K562 (cell line): ENCODE measurements around the gene MYOM1. TPM values are rescaled to one million over a fixed set of nuclear protein-coding genes. Genes with fewer than 3 reads are reported as not detected.
A peak's percentile ranks its signal among the peaks of the same experiment; 100 is the strongest.

Experiments
- DPF2 ChIP-seq: fragments of 450-650 bp; IDR thresholded peaks from 2 replicates; pipeline ENCODE4 v1.6.1; 2016
- E2F1 ChIP-seq: sonication (generic); formaldehyde crosslinking; IDR thresholded peaks from 2 replicates; pipeline ENCODE4 v1.8.1; 2023; ENCODE audit warnings: mild to moderate bottlenecking, missing genetic modification reagents, moderate library complexity
- EP300 ChIP-seq: IDR thresholded peaks from 2 replicates; pipeline ENCODE4 v1.6.1; 2012; ENCODE audit warnings: low read length, improper control_type of control experiment
- JUND ChIP-seq, 2 experiments: IDR thresholded peaks; 2 replicates in 1 of 2; 3 replicates in 1 of 2; pipeline ENCODE4 v1.6.1; 2011; ENCODE audit warnings: borderline replicate concordance in 2 of 2, low read depth in 2 of 2, low read length in 2 of 2, improper control_type of control experiment in 1 of 2, missing biosample characterization in 1 of 2, missing genetic modification characterization in 1 of 2, missing genetic modification reagents in 1 of 2
- MNT ChIP-seq, 2 experiments: fragments of 450-650 bp; conservative IDR thresholded peaks; 2 replicates each; pipeline ENCODE4 v1.6.1; 2017; ENCODE audit warnings: mild to moderate bottlenecking in 2 of 2, moderate library complexity in 2 of 2
- RCOR1 ChIP-seq, 2 experiments: IDR thresholded peaks; 2 replicates each; pipeline ENCODE4 v1.6.1; 2012; ENCODE audit warnings: low read depth in 2 of 2, low read length in 2 of 2, borderline replicate concordance in 1 of 2, improper control_type of control experiment in 1 of 2
- RFX7 ChIP-seq: fragments of 250-450 bp; sonication (Bioruptor Pico); IDR thresholded peaks from 2 replicates; pipeline ENCODE4 v1.5.1; 2021; ENCODE audit warnings: mild to moderate bottlenecking
- ZFX ChIP-seq: sonication (generic); formaldehyde crosslinking; IDR thresholded peaks from 2 replicates; pipeline ENCODE4 v1.8.0; 2022; ENCODE audit warnings: mild to moderate bottlenecking, missing genetic modification reagents, moderate library complexity
- ZNF277 ChIP-seq: fragments of 250-450 bp; sonication (Bioruptor Pico); IDR thresholded peaks from 2 replicates; pipeline ENCODE4 v1.8.0; 2022; ENCODE audit warnings: inconsistent platforms, mild to moderate bottlenecking, moderate library complexity, borderline replicate concordance
- ZNF398 ChIP-seq: fragments of 250-450 bp; sonication (Bioruptor Pico); IDR thresholded peaks from 2 replicates; pipeline ENCODE4 v1.8.0; 2021; ENCODE audit warnings: moderate library complexity, mild to moderate bottlenecking, inconsistent platforms
- polyA plus RNA-seq, 8 experiments: library from polyadenylated mRNA; depleted of rRNA in 4 of 8; stranded (reverse) in 5 of 8; unstranded in 3 of 8; fragments of >200 nt; fragmentation: Nextera tagmentation in 2 of 8; fragmentation: Illumina TruSeq in 1 of 8; extraction: Ambion mirVana in 2 of 8; extraction: Trizol in 1 of 8; gene quantifications; 2 replicates each; pipeline versions ENCODE4 v1.2.1 to v1.2.3, GENCODE V29; 2011 to 2014; ENCODE audit warnings: inconsistent platforms in 1 of 8, missing spikeins in 1 of 8
- total RNA-seq, 7 experiments: library from RNA; depleted of rRNA in 6 of 7; stranded (reverse); fragments of >200 nt in 6 of 7; fragmentation: Illumina TruSeq in 2 of 7; extraction: Trizol in 2 of 7; gene quantifications; 2 replicates each; pipeline versions ENCODE4 v1.2.1 to v1.2.3, GENCODE V29; 2011 to 2021; ENCODE audit warnings: low replicate concordance in 1 of 7

MYOM1 gene
- total and polyA plus RNA-seq, 9 of the 15 experiments (the other 6 are each of a cell fraction or from before 2014, with no cell fraction given) = 0.01 to 0.62 (median 0.25) TPM

- TF ChIP-seq RCOR1 (IDR thresholded peaks at IDR 0.05; ENCODE audit: borderline replicate concordance in 1 of 2, low read depth in 2 of 2, low read length in 2 of 2) = peak in 1 of 2 experiments; percentile 33; a peak in 1 of 4 replicates
- TF ChIP-seq ZFX (CRISPR knock-in tag) = no peak
- no peak for TF ChIP-seq ZNF277 (CRISPR knock-in tag)
- TF ChIP-seq DPF2 = peak; percentile 41; the same call in 1 of the 2 replicates
- TF ChIP-seq RFX7 (CRISPR knock-in tag) = no peak
- TF ChIP-seq EP300 = no peak
- TF ChIP-seq E2F1 = no peak
- no peak for TF ChIP-seq ZNF398 (CRISPR knock-in tag)
- no peak for TF ChIP-seq MNT (conservative IDR thresholded peaks at IDR 0.05)
- peak; percentile 44; the same call in 1 of the 2 replicates for TF ChIP-seq JUND (IDR thresholded peaks at IDR 0.05; ENCODE audit: borderline replicate concordance, low read depth, low read length)
- TF ChIP-seq JUND (tag; IDR thresholded peaks at IDR 0.05; ENCODE audit: borderline replicate concordance, low read depth, low read length) = 0 out of 3 replicates have a peak, but pooled peaks have one; percentile 34
Observed at GRCh38 chr18:3062798-3063680, 156.7 kb downstream of the MYOM1 start (continued).
